Right lobe of liver (tissue), 6 donors: ENCODE data around the gene DST. TPM values are rescaled to one million over a fixed set of nuclear protein-coding genes. Genes with fewer than 3 reads are reported as not detected.

ENCODE experiments used
- ATAC-seq, 4 donors: fragments of 200-7000 bp; cut with Tn5 transposase; one replicate each; pipeline ENCODE4 v1.9.1; 2020; ENCODE audit warnings: mild to moderate bottlenecking in 4 of 4, moderate library complexity in 4 of 4
- DNase-seq, 3 donors: peaks; one replicate each; pipeline ENCODE4 v3.0.0-alpha.2; 2020
- H3K27ac ChIP-seq, 3 donors: fragments of 200-600 bp; one replicate each; pipeline ENCODE4 v1.8.0; 2022
- H3K27me3 ChIP-seq, 2 donors: fragments of 200-600 bp; one replicate each; pipeline ENCODE4 v1.8.0; 2022
- H3K36me3 ChIP-seq, 4 donors: fragments of 200-600 bp; sonication (generic) in 1 of 4; one replicate each; pipeline versions ENCODE4 v1.5.1 to v1.8.0; 2017 to 2022; ENCODE audit warnings: control low read depth in 1 of 4
- H3K4me1 ChIP-seq, 4 donors: fragments of 200-600 bp; sonication (generic) in 1 of 4; one replicate each; pipeline versions ENCODE4 v1.5.1 to v1.8.0; 2017 to 2022; ENCODE audit warnings: control low read depth in 1 of 4
- H3K4me3 ChIP-seq, 3 donors: fragments of 200-600 bp; one replicate each; pipeline ENCODE4 v1.8.0; 2022
- H3K9me3 ChIP-seq, 4 donors: fragments of 200-600 bp; sonication (generic) in 1 of 4; one replicate each; pipeline versions ENCODE4 v1.5.1 to v1.8.0; 2017 to 2022; ENCODE audit warnings: control low read depth in 1 of 4
- CTCF ChIP-seq, 4 donors: fragments of 200-600 bp in 3 of 4; fragments of 450-650 bp in 1 of 4; IDR thresholded peaks; one replicate each; pipeline versions ENCODE4 v1.5.1 to v1.8.0; 2016 to 2022; ENCODE audit warnings: antibody characterized with exemption in 4 of 4, mild to moderate bottlenecking in 2 of 4
- POLR2A ChIP-seq: fragments of 450-650 bp; IDR thresholded peaks from one replicate; pipeline ENCODE4 v1.6.1; 2017; ENCODE audit warnings: antibody characterized with exemption, mild to moderate bottlenecking
- WGBS: methylation state at CpG from one replicate; pipeline ENCODE4 v1.1.6; 2018; ENCODE audit warnings: low coverage, low lambda C conversion rate; ENCODE audit not compliant: insufficient coverage; ENCODE audit errors: missing lambda C conversion rate; 5-methylcytosine and 5-hydroxymethylcytosine counted together
- intact Hi-C, 2 donors: fragments of 100-400 bp; cut with DNase I; formaldehyde crosslinking; loops; one replicate each; pipeline versions ENCODE4 v1.11.2 to v1.14.1; 2022
- total RNA-seq, 6 experiments: library from RNA; depleted of rRNA in 2 of 6; stranded (reverse); fragments of >200 nt in 2 of 6; fragmentation: NEBNext Ultra II Directional in 3 of 6; extraction: Animal tissue kit (Norgen Biotek cat#: 25700) in 3 of 6; gene quantifications; one replicate each; pipeline versions ENCODE4 v1.1.0 to v1.2.4, GENCODE V29; 2016 to 2023
- donor health status: DM: no; HTN: yes; CAD: no.
- donor health status: DM: no; HTN: no; CAD: no.
- donor health status: DM: no; HTN: no; CAD: no.
- donor health status: DM: no; HTN: yes; CAD: no.
- donor health status: DM: no; HTN: yes; CAD: no.

Gene DST
- total RNA-seq, 6 experiments from 2014 or later = 92.1 to 207 (median 156) TPM

GRCh38 chr6:56482525-56482924 is 160.2 kb downstream of the DST start:
- intact Hi-C loops = no loop called here
- WGBS = 37% methylated on average over 8 of the region's 8 CpGs
- TF ChIP-seq CTCF (IDR thresholded peaks at IDR 0.05) = no peak
- TF ChIP-seq POLR2A = no peak
- H3K27ac ChIP-seq = peak overlapping the region in 2 of 3 donors; percentile 45 to 59
- no peaks in the 10 kb centered on the region for H3K9me3 ChIP-seq
- H3K36me3 ChIP-seq = peaks cover 0 to 23% (median 12%) of the 10 kb centered on the region in 4 donors
- H3K27me3 ChIP-seq = no peaks in the 10 kb centered on the region
- peaks cover 0 to 43% (median 16%) of the 10 kb centered on the region in 4 donors for H3K4me1 ChIP-seq
- peak; percentile 54 to 69 (median 66) for DNase-seq
- H3K4me3 ChIP-seq = no peak overlapping the region
- ATAC-seq = peak; percentile 94 to 99 (median 96)

GRCh38 chr6:56481957-56482356 is 160.7 kb downstream of the DST start:
- H3K9me3 ChIP-seq = no peaks in the 10 kb centered on the region
- H3K27ac ChIP-seq = peak overlapping the region in 2 of 3 donors; percentile 45 to 59
- intact Hi-C loops = no loop called here
- TF ChIP-seq POLR2A (no peak), CTCF (IDR thresholded peaks at IDR 0.05) (no peak)
- ATAC-seq (peak in 1 of 4 donors; percentile 7), DNase-seq (no peak)
- H3K27me3 ChIP-seq = no peaks in the 10 kb centered on the region
- H3K4me1 ChIP-seq = peaks cover 0 to 47% (median 16%) of the 10 kb centered on the region in 4 donors
- WGBS = 76% methylated on average over 5 of the region's 5 CpGs
- H3K4me3 ChIP-seq = no peak overlapping the region
- H3K36me3 ChIP-seq = peaks cover 0 to 22% (median 12%) of the 10 kb centered on the region in 4 donors

- H3K4me3 ChIP-seq = no peak overlapping the region
- 80% methylated on average over 4 of the region's 4 CpGs for WGBS
- peaks cover 0 to 56% (median 24%) of the 10 kb centered on the region in 4 donors for H3K4me1 ChIP-seq
- ATAC-seq (no peak), DNase-seq (no peak)
- H3K36me3 ChIP-seq = peaks cover 0 to 21% (median 9%) of the 10 kb centered on the region in 4 donors
- H3K27me3 ChIP-seq = no peaks in the 10 kb centered on the region
- intact Hi-C loops = no loop called here
- TF ChIP-seq POLR2A (no peak), CTCF (IDR thresholded peaks at IDR 0.05) (no peak)
- H3K27ac ChIP-seq = peak overlapping the region in 1 of 3 donors; percentile 59
- H3K9me3 ChIP-seq = no peaks in the 10 kb centered on the region
These were observed 161.9 kb downstream of the DST start for GRCh38 chr6:56480654-56481337.

- intact Hi-C loops = no loop called here
- no peak overlapping the region for H3K27ac ChIP-seq
These were observed 162.4 kb downstream of the DST start for GRCh38 chr6:56480246-56480645.

More at GRCh38 chr6:56480246-56480645, 162.4 kb downstream of the DST start:
- Histone ChIP-seq H3K9me3 (no peaks in the 10 kb centered on the region), H3K27me3 (no peaks in the 10 kb centered on the region), H3K4me1 (peaks cover 0 to 61% (median 28%) of the 10 kb centered on the region in 4 donors), H3K36me3 (peaks cover 0 to 16% (median 9%) of the 10 kb centered on the region in 4 donors), H3K4me3 (no peak overlapping the region)
- ATAC-seq = no peak
- no peak for DNase-seq
- TF ChIP-seq POLR2A (no peak), CTCF (IDR thresholded peaks at IDR 0.05) (no peak)
